Measurements from ENCODE around the gene BASP1. TPM values are rescaled to one million over a fixed set of nuclear protein-coding genes. Genes with fewer than 3 reads are reported as not detected.

Gene BASP1
- polyA plus RNA-seq, 1 of the 3 experiments (the other 2 are of a cell fraction): 107 TPM

- no peaks in the 10 kb centered on the region for H3K36me3 ChIP-seq (replicated peaks in 1 of 2; ENCODE audit: control insufficient read depth in 1 of 2, insufficient read depth in 2 of 2, low read length in 1 of 2)
- H3K9me2 ChIP-seq: no peaks in the 10 kb centered on the region
- DNase-seq: no peak
- H2AFZ ChIP-seq (ENCODE audit: low read depth): no peak overlapping the region
- H4K20me1 ChIP-seq (ENCODE audit: insufficient read depth): no peaks in the 10 kb centered on the region
- H3K27me3 ChIP-seq (ENCODE audit: insufficient read depth): no peaks in the 10 kb centered on the region
- no peak overlapping the region for H3K4me3 ChIP-seq (ENCODE audit: low read depth in 2 of 2, low read length in 1 of 2)
- H3K27ac ChIP-seq (ENCODE audit: low read depth in 2 of 2, low read length in 1 of 2): no peak overlapping the region
- ChIA-PET POLR2A (no interaction called here), CTCF (interaction anchor here (1.4 kb wide), 1 partner anchor 17 kb away, joined by 7 read pairs; no protein-coding TSS in a partner anchor)
- peaks cover 8% of the 10 kb centered on the region for H3F3A ChIP-seq (replicated peaks; ENCODE audit: insufficient read depth)
- no peak overlapping the region for H3K9ac ChIP-seq
- 92% methylated on average over 3 of the region's 3 CpGs for WGBS (ENCODE audit: low lambda C conversion rate)
- no peak overlapping the region for H3K4me2 ChIP-seq
- H3K4me1 ChIP-seq (ENCODE audit: control insufficient read depth in 1 of 2, insufficient read depth in 2 of 2, low read depth in 1 of 2, low read length in 1 of 2): peaks cover 3 to 20% of the 10 kb centered on the region in 2 experiments; a peak in 2 of 4 replicates
- no peaks in the 10 kb centered on the region for H3K9me3 ChIP-seq
- H3K79me2 ChIP-seq (ENCODE audit: insufficient read depth): no peaks in the 10 kb centered on the region
- TF ChIP-seq RFX5 (IDR thresholded peaks at IDR 0.05; ENCODE audit: low read length) (no peak), FOSL2 (IDR thresholded peaks at IDR 0.05; ENCODE audit: borderline replicate concordance, low read depth) (no peak), REST (IDR thresholded peaks at IDR 0.05; ENCODE audit: low read depth, low read length) (no peak), CHD2 (IDR thresholded peaks at IDR 0.05; ENCODE audit: low read length, partially characterized antibody) (no peak), FOXJ3 (CRISPR knock-in tag; IDR thresholded peaks at IDR 0.05) (no peak), ELF1 (IDR thresholded peaks at IDR 0.05) (no peak), USF1 (IDR thresholded peaks at IDR 0.05; ENCODE audit: borderline replicate concordance, low read depth) (no peak), JUND (IDR thresholded peaks at IDR 0.05) (no peak), TCF12 (IDR thresholded peaks at IDR 0.05) (no peak), ZBTB33 (IDR thresholded peaks at IDR 0.05; ENCODE audit: borderline replicate concordance, low read depth) (no peak), NRF1 (IDR thresholded peaks at IDR 0.05; ENCODE audit: low read depth, low read length) (no peak), TAF1 (IDR thresholded peaks at IDR 0.05; ENCODE audit: borderline replicate concordance, low read depth, low read length) (no peak), USF2 (IDR thresholded peaks at IDR 0.05; ENCODE audit: borderline replicate concordance, low read depth, low read length) (no peak), RXRA (IDR thresholded peaks at IDR 0.05; ENCODE audit: borderline replicate concordance, low read depth) (no peak), PBX3 (IDR thresholded peaks at IDR 0.05) (no peak), SMC3 (IDR thresholded peaks at IDR 0.05; ENCODE audit: low read depth, low read length) (no peak)
These were observed 44.6 kb upstream of the BASP1 start for GRCh38 chr5:17172791-17173190.
